ENCODE data around the gene ALAD. TPM values are rescaled to one million over a fixed set of nuclear protein-coding genes. Genes with fewer than 3 reads are reported as not detected.

Gene ALAD
- total and polyA plus RNA-seq, 9 of the 15 experiments (the other 6 are each of a cell fraction or from before 2014, with no cell fraction given), result 1.3 to 12.7 (median 6.8) TPM

DNA sequence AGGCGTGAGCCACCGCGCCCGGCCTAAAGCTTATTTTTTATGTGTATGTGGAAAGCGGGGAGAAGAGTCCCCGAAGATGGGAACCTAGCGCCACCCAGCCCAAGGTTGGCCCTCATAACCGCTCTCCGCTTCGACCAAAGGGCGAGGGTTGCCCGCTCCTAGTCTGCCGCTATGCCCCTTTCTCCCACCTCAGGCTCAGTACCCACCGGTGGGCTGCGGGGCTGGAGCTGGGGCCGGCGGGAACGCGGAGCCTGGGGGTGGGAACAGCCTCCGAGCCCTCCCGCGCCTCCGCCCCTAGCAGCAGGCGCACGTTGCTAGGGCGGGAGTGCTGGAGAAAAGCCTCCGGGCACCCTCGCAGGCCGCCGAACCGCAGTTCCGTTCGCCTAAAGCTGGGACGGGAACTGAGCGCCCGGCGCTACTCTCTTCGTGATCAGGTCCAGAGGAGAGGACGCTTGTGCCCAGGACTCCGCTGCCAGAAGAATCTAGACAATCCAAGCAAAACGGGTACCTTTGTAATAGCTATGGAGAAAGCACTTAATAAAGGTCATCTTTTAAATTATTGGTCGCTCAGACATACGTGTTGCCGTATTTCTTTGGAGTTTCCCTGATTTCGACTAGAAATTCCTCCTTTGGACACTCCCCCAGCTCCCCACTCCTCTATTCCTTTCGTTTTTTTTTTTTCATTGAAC lies 60.9 kb downstream of the ALAD start, which contains the start of gene WDR31 (continued):
- TF ChIP-seq NR2C1 (IDR thresholded peaks at IDR 0.05) (no peak), NR2C1 (tag; IDR thresholded peaks at IDR 0.05) (0 out of 2 replicates have a peak, but pooled peaks have one; percentile 42), CSDE1 (IDR thresholded peaks at IDR 0.05) (peak in 1 of 2 experiments; percentile 54; a peak in 1 of 4 replicates), ZNF764 (CRISPR knock-in tag; IDR thresholded peaks at IDR 0.05; ENCODE audit: low read depth) (no peak), UBTF (IDR thresholded peaks at IDR 0.05; ENCODE audit: borderline replicate concordance in 1 of 2, low read depth in 2 of 2, low read length in 2 of 2) (peak; percentile 65 to 92; a peak in 2 of 4 replicates), FOXM1 (IDR thresholded peaks at IDR 0.05; ENCODE audit: low read depth) (no peak), FOXM1 (CRISPR knock-in tag; IDR thresholded peaks at IDR 0.05; ENCODE audit: low read depth) (0 out of 2 replicates have a peak, but pooled peaks have one; percentile 75), ESRRA (IDR thresholded peaks at IDR 0.05; ENCODE audit: borderline replicate concordance, low read depth) (peak; percentile 70; the same call in 1 of the 2 replicates), HDAC6 (IDR thresholded peaks at IDR 0.05; ENCODE audit: low read depth, low read length) (no peak), ASH1L (IDR thresholded peaks at IDR 0.05; ENCODE audit: borderline replicate concordance, low read depth, partially characterized antibody) (no peak), SRSF9 (IDR thresholded peaks at IDR 0.05; ENCODE audit: borderline replicate concordance, low read depth, low read length) (no peak), HNRNPH1 (optimal IDR thresholded peaks at IDR 0.05; ENCODE audit: low read depth, low read length) (no peak), E2F6 (IDR thresholded peaks at IDR 0.05; ENCODE audit: borderline replicate concordance in 1 of 2, extremely low read depth in 1 of 2, insufficient read depth in 1 of 2, insufficient read length in 1 of 2, low read depth in 1 of 2, low read length in 1 of 2, poor library complexity in 1 of 2, severe bottlenecking in 1 of 2) (peak; percentile 64 to 75), KDM1A (IDR thresholded peaks at IDR 0.05) (no peak)
- TF ChIP-seq, protein P1, sequence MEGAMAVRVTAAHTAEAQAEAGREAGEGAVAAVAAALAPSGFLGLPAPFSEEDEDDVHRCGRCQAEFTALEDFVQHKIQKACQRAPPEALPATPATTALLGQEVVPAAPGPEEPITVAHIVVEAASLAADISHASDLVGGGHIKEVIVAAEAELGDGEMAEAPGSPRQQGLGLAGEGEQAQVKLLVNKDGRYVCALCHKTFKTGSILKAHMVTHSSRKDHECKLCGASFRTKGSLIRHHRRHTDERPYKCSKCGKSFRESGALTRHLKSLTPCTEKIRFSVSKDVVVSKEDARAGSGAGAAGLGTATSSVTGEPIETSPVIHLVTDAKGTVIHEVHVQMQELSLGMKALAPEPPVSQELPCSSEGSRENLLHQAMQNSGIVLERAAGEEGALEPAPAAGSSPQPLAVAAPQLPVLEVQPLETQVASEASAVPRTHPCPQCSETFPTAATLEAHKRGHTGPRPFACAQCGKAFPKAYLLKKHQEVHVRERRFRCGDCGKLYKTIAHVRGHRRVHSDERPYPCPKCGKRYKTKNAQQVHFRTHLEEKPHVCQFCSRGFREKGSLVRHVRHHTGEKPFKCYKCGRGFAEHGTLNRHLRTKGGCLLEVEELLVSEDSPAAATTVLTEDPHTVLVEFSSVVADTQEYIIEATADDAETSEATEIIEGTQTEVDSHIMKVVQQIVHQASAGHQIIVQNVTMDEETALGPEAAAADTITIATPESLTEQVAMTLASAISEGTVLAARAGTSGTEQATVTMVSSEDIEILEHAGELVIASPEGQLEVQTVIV (CRISPR knock-in tag; IDR thresholded peaks at IDR 0.05; ENCODE audit: borderline replicate concordance), result no peak
- TF ChIP-seq, protein P2, sequence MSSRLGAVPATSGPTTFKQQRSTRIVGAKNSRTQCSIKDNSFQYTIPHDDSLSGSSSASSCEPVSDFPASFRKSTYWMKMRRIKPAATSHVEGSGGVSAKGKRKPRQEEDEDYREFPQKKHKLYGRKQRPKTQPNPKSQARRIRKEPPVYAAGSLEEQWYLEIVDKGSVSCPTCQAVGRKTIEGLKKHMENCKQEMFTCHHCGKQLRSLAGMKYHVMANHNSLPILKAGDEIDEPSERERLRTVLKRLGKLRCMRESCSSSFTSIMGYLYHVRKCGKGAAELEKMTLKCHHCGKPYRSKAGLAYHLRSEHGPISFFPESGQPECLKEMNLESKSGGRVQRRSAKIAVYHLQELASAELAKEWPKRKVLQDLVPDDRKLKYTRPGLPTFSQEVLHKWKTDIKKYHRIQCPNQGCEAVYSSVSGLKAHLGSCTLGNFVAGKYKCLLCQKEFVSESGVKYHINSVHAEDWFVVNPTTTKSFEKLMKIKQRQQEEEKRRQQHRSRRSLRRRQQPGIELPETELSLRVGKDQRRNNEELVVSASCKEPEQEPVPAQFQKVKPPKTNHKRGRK (tag; IDR thresholded peaks at IDR 0.05), result no peak
- TF ChIP-seq, protein P3, sequence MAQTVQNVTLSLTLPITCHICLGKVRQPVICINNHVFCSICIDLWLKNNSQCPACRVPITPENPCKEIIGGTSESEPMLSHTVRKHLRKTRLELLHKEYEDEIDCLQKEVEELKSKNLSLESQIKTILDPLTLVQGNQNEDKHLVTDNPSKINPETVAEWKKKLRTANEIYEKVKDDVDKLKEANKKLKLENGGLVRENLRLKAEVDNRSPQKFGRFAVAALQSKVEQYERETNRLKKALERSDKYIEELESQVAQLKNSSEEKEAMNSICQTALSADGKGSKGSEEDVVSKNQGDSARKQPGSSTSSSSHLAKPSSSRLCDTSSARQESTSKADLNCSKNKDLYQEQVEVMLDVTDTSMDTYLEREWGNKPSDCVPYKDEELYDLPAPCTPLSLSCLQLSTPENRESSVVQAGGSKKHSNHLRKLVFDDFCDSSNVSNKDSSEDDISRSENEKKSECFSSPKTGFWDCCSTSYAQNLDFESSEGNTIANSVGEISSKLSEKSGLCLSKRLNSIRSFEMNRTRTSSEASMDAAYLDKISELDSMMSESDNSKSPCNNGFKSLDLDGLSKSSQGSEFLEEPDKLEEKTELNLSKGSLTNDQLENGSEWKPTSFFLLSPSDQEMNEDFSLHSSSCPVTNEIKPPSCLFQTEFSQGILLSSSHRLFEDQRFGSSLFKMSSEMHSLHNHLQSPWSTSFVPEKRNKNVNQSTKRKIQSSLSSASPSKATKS (CRISPR knock-in tag; IDR thresholded peaks at IDR 0.05), result no peak
